IPS DF 6.9 (cell line): ENCODE results near the gene RAB11FIP4.
"Not testable (repeated sequence)": the region's sequence is repeated elsewhere in the genome, so short reads cannot be mapped to it uniquely, and the experiment has no call there.

Source experiments
- DNase-seq: peaks from one replicate; pipeline ENCODE4 v3.0.0-alpha.2; 2013; ENCODE audit warnings: low read depth, low spot score
- H3K27ac ChIP-seq: one replicate; pipeline ENCODE4 v1.5.1; 2013; ENCODE audit warnings: low read length, control low read depth
- H3K27me3 ChIP-seq: 2 replicates; pipeline ENCODE4 v1.6.1; 2013; ENCODE audit warnings: mild to moderate bottlenecking, low read length; ENCODE audit not compliant: control insufficient read depth, insufficient read depth
- H3K36me3 ChIP-seq: 2 replicates; pipeline ENCODE4 v1.6.1; 2013; ENCODE audit warnings: low read length; ENCODE audit not compliant: control insufficient read depth, insufficient read depth
- H3K4me1 ChIP-seq: 2 replicates; pipeline ENCODE4 v1.6.1; 2013; ENCODE audit warnings: low read length; ENCODE audit not compliant: control insufficient read depth, insufficient read depth
- H3K4me3 ChIP-seq: 2 replicates; pipeline ENCODE4 v1.5.1; 2013; ENCODE audit warnings: mild to moderate bottlenecking, low read length
- H3K9me3 ChIP-seq: 2 replicates; pipeline ENCODE4 v1.6.1; 2013; ENCODE audit warnings: low read length, inconsistent platforms; ENCODE audit not compliant: control insufficient read depth, insufficient read depth
- WGBS: extraction: QIAGEN DNeasy Blood & Tissue Kit; methylation state at CpG from one replicate; pipeline ENCODE4 v1.1.7; 2013; ENCODE audit warnings: mixed read lengths, missing lambda C conversion rate; ENCODE audit not compliant: insufficient read length, insufficient coverage; 5-methylcytosine and 5-hydroxymethylcytosine counted together

Gene RAB11FIP4

GRCh38 chr17:31373150-31374093, 18.1 kb upstream of the RAB11FIP4 start:
- Histone ChIP-seq H3K36me3 (no peaks in the 10 kb centered on the region), H3K9me3 (no peaks in the 10 kb centered on the region), H3K4me3 (no peak overlapping the region), H3K27me3 (no peaks in the 10 kb centered on the region), H3K27ac (no peak overlapping the region), H3K4me1 (peaks cover 2% of the 10 kb centered on the region; the same call in 1 of the 2 replicates)
- no peak for DNase-seq
- WGBS, result no CpG with 5 or more reads among the region's 10 CpGs

GRCh38 chr17:31374094-31374447, 17.4 kb upstream of the RAB11FIP4 start:
- Histone ChIP-seq H3K4me3 (no peak overlapping the region), H3K27ac (no peak overlapping the region), H3K9me3 (no peaks in the 10 kb centered on the region), H3K36me3 (no peaks in the 10 kb centered on the region), H3K27me3 (no peaks in the 10 kb centered on the region), H3K4me1 (peaks cover 4% of the 10 kb centered on the region; the same call in 1 of the 2 replicates)
- no CpG with 5 or more reads among the region's 6 CpGs for WGBS
- DNase-seq, result no peak

GRCh38 chr17:31374503-31374902, 17.0 kb upstream of the RAB11FIP4 start:
- Histone ChIP-seq H3K27me3 (no peaks in the 10 kb centered on the region), H3K4me3 (no peak overlapping the region), H3K4me1 (peaks cover 4% of the 10 kb centered on the region; the same call in 1 of the 2 replicates), H3K9me3 (no peaks in the 10 kb centered on the region), H3K36me3 (no peaks in the 10 kb centered on the region), H3K27ac (no peak overlapping the region)
- no peak for DNase-seq
- WGBS, result no CpG with 5 or more reads among the region's 2 CpGs

GRCh38 chr17:31378638-31379037, 12.8 kb upstream of the RAB11FIP4 start:
- Histone ChIP-seq H3K27ac (no peak overlapping the region), H3K9me3 (no peaks in the 10 kb centered on the region), H3K4me3 (no peak overlapping the region), H3K4me1 (peaks cover 4% of the 10 kb centered on the region; the same call in 1 of the 2 replicates), H3K36me3 (no peaks in the 10 kb centered on the region), H3K27me3 (no peaks in the 10 kb centered on the region)
- DNase-seq, result no peak

GRCh38 chr17:31379597-31380205, 11.8 kb upstream of the RAB11FIP4 start:
- DNase-seq, result no peak
- no CpG with 5 or more reads among the region's 1 CpG for WGBS
- H3K36me3 ChIP-seq, result no peaks in the 10 kb centered on the region
- no peak overlapping the region for H3K4me3 ChIP-seq
- peaks cover 4% of the 10 kb centered on the region; the same call in 1 of the 2 replicates for H3K4me1 ChIP-seq
- H3K9me3 ChIP-seq, result no peaks in the 10 kb centered on the region
- H3K27ac ChIP-seq, result no peak overlapping the region
- H3K27me3 ChIP-seq, result no peaks in the 10 kb centered on the region

- Histone ChIP-seq H3K4me3 (no peak overlapping the region), H3K27me3 (no peaks in the 10 kb centered on the region), H3K36me3 (no peaks in the 10 kb centered on the region), H3K9me3 (no peaks in the 10 kb centered on the region), H3K4me1 (peaks cover 4% of the 10 kb centered on the region; the same call in 1 of the 2 replicates), H3K27ac (no peak overlapping the region)
- no peak for DNase-seq
Measured at GRCh38 chr17:31381165-31381668, 10.3 kb upstream of the RAB11FIP4 start.

- not testable (repeated sequence) for H3K4me3 ChIP-seq, H3K27ac ChIP-seq, H3K27me3 ChIP-seq, H3K9me3 ChIP-seq, H3K4me1 ChIP-seq, H3K36me3 ChIP-seq, DNase-seq
- WGBS, result no CpG with 5 or more reads among the region's 11 CpGs
Measured at GRCh38 chr17:31382668-31383275, 8.7 kb upstream of the RAB11FIP4 start.

GRCh38 chr17:31383488-31383887, 8.0 kb upstream of the RAB11FIP4 start:
- not testable (repeated sequence) for H3K27ac ChIP-seq, H3K4me3 ChIP-seq, H3K9me3 ChIP-seq, H3K4me1 ChIP-seq, DNase-seq, H3K27me3 ChIP-seq, H3K36me3 ChIP-seq
- WGBS, result no CpG with 5 or more reads among the region's 6 CpGs

- DNase-seq, result no peak
- no peaks in the 10 kb centered on the region for H3K4me1 ChIP-seq
- H3K9me3 ChIP-seq, result no peaks in the 10 kb centered on the region
- no peak overlapping the region for H3K27ac ChIP-seq
- WGBS, result no CpG with 5 or more reads among the region's 7 CpGs
- H3K27me3 ChIP-seq, result no peaks in the 10 kb centered on the region
- H3K36me3 ChIP-seq, result no peaks in the 10 kb centered on the region
- no peak overlapping the region for H3K4me3 ChIP-seq
Measured at GRCh38 chr17:31385428-31386285, 5.8 kb upstream of the RAB11FIP4 start.
